Hematopoietic multipotent progenitor cell (in vitro differentiated cells): Measurements from ENCODE around the gene VPS13D. TPM values are rescaled to one million over a fixed set of nuclear protein-coding genes. Genes with fewer than 3 reads are reported as not detected.
"Not testable (repeated sequence)": the region's sequence is repeated elsewhere in the genome, so short reads cannot be mapped to it uniquely, and the experiment has no call there.

Experiments
- DNase-seq, 3 donors: peaks; one replicate each; pipeline ENCODE4 v3.0.0-alpha.2; 2011 to 2015; ENCODE audit warnings: low read depth in 2 of 3, low spot score in 2 of 3
- total RNA-seq: library from RNA; depleted of rRNA; stranded (reverse); fragments of >200 nt; gene quantifications from one replicate; pipeline ENCODE4 v1.2.3, GENCODE V29; 2012

Gene VPS13D
- total RNA-seq, 1 donor: 22.4 TPM

DNA sequence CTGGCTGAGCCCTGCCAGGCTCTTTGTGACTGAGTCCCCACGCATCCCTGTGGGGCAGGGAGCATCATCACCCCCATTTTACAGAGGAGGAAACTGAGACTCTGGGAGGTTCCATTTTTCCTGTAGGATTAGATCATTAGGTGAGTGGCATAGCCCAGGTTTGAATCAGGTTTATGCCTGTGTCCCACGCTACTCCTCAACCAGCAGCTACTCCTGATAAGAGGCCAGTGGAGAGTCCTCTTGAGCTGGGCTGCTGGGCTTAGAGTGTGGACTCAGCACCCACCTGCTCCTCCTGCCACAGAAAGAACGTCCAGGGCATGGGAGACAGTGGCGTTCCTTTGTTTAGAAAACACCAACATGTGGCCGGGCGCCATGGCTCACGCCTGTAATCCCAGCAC is 32.3 kb upstream of the VPS13D start:
- no peak for DNase-seq

DNA sequence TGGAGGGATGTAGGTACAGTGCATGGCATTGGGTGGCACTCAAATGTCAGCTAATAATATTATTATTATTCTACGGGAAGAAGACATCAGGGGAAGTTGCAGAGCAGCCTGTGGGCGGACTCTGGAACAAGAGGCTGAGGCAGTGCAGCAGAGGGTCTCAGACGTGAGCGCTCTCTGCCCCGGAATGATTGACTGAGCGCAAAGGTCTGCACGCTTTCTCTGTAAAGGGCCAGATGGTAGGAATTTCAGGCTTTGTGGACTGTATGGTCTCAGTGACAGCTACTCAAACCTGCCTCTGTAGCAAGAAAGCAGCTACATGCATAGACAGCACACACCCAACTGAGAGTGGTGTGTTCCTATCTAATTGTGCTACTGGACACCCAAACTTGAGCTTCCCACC is 29.6 kb upstream of the VPS13D start:
- no peak for DNase-seq

DNA sequence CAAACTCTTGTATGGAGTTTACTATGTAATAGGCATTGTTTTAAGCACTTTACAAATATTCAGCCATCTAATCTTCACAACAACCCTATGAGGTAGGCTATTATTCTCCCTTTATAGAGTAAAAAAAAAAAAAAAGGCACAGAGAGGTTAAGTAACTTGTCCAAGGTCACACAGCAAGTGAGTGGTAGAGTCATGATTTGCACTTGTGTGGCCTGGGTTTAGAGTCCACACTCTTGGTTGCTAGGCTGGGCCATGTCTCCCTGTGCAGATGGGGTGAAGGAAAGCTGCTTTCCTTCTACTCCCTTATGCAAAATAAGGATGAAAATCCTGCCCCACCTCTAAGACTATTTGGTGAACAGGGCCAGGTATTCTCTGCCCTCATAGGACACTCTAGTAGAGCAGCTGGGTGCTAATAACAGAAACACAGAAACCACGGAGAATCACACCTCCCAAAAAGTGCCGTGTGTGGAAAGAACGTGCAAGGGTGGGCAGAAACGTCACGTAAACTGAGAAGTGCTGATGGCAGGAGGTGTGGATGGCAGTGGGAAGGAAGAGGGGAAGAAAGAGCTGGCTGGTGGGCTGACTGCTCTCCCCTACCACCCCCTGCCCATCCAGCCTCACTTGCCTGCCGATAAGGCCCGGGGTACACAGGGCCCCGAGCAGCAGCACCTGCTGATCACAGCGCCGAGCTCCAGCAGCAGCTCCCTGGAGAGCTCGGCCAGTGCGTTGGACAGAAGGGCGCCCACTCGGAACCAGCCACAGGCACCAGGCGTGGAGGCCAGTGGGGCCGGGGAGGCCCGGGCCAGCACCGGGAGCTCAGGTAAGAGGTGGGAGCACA is 28.3 kb upstream of the VPS13D start:
- DNase-seq: no peak

DNA sequence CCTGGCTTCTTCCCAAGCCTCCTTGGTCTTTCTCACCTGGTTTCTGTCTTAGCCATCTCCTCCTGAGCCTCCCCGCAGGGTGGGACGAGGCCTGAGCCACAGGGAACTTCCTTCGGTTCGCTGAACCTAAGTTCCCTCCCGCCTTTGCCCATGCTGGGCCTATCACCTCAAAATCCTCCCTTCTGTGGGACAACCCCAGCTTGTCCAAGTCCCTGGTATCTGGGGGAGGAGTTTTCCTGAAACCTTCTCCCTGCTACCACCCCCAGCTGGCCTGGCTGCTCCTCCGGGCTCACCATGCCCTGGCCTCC is 27.7 kb upstream of the VPS13D start:
- no peak for DNase-seq

DNA sequence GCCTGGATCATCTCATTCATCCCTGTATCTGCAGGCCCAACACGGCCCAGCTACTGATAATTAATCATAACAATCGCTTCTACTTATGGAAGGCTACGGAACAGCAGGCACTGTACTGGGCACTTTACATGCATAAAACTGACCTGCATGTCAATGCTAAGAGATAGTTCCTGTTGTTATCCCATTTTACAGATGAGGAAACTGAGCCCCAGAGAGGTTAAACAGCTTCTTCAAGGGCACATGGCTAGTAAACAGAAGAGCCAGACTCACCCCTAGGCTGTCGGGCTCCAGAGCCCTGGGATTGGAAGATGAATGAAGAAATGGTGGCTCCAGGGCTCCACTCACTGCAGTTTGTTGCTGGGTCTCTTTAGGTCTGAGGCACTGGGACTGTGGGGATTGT is 27.3 kb upstream of the VPS13D start:
- DNase-seq: no peak

DNA sequence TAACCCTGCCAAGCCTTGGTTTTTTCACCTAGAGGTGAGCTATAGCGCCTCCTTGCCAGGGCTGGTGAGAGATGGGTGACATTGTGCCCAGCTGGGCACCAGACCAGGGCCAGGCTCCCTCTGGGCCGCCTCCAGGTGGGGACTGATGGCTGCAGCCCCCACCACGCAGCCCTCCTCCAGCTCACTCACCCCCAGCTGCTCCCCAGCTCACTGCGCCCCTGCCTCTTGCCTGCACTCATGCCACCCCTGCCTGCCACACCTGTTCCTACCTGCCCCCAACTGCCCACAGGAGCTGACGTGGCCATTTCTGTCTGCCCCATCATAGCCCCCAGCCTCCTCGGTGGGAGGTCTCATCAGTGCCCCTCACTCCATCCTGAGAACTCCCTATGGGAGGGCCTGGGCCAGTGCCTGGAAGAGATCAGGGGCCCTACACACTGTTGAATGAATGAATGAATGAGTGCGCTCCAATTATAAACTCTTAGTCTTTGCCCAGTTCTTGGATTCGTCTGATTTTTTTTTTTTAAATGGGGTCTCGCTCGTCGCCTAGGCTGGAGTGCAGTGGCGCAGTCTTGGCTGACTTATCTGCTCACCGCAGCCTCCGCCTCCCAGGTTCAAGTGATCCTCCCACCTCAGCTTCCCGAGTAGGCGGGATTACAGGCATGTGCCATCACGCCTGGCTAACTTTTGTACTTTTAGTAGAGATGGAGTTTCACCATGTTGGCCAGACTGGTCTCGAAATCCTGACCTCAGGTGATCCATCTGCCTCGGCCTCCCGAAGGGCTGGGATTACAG is 26.4 kb upstream of the VPS13D start:
- DNase-seq: no peak

DNA sequence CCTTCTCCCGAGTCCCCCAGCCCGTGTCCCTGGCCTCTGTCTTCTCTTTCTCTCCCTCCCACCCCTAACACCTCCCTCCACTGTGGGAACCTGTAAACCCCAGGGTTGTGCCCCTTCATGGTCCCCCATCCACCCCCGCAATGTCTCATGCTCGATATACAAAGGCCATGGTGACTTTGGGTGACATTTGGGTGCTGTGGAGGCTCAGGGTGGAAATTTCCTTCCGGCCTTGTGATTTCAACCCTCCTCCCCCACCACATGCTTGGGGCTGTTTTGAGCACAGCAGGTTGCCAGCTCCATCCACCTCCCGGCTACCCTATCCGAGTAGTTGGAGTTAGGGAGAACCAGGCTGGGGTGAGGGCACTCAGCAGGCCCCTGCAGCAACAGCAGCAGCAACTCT is 25.7 kb upstream of the VPS13D start:
- DNase-seq: no peak

DNA sequence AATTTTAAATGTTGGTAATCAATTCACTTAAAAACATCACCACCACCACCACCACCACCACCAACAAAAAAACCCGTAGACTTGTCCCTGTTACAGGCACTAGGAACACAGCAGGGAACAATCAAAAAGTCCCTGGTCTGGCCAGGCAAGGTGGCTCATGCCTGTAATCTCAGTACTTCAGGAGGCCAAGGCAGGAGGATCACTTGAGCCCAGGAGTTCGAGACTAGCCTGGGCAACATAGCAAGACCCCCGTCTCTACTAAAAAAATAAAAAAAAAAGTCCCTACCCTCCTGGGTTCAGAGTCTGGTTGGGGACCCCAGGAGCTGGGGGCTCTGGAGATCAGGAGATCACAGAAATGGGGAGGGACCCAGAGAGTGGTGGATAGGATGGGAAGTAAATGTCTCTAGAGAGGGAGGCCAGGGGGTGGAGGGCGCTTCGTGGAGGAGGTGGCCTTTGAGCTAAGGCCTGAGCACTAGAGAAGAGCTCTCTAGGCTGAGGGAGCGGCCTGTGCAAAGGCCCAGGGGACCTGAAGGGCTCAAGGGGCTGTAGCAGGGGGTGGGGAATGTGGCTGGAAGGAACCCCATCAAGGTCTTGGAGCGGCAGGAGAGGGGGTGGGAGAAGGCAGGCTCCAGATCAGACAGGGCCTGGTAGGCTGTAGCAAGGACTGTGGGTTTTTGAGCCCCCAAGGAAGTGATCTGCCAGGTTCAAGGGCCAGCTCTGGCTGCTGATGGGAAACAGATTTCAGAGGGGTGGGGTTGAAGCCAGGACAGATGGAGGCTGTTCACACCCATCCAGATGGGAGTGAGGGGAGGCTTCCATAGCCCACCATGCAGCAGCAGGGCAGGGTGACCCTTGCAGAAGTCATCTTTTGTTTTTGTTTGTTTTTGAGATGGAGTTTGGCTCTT is 24.8 kb upstream of the VPS13D start:
- DNase-seq: no peak

DNA sequence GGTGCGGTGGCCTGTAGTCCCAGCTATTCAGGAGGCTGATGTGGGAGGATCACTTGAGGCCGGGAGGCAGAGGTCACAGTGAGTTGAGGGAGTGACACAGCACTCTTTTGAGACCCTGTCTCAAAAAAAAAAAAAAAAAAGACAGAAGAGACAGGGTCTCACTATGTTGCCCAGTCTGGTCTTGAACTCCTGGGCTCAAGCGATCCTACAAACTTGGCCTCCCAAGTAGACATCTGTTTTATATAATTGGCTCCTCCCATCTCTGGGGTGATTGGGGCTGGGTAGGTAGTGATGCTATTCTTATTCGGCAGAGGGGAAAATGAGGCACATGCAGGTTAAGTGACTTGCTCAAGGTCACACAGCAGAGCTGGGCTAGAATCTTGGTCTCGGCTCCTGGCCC is 23.6 kb upstream of the VPS13D start:
- no peak for DNase-seq

DNA sequence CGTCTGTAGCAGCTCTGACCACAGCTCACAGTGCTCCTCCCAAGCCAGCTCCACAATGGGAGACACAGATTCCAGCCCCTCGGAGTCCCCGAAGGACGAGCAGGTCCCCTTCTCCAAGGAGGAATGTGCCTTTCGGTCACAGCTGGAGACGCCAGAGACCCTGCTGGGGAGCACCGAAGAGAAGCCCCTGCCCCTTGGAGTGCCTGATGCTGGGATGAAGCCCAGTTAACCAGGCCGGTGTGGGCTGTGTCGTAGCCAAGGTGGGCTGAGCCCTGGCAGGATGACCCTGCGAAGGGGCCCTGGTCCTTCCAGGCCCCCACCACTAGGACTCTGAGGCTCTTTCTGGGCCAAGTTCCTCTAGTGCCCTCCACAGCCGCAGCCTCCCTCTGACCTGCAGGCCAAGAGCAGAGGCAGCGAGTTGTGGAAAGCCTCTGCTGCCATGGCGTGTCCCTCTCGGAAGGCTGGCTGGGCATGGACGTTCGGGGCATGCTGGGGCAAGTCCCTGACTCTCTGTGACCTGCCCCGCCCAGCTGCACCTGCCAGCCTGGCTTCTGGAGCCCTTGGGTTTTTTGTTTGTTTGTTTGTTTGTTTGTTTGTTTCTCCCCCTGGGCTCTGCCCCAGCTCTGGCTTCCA is 22.9 kb upstream of the VPS13D start:
- no peak for DNase-seq

DNA sequence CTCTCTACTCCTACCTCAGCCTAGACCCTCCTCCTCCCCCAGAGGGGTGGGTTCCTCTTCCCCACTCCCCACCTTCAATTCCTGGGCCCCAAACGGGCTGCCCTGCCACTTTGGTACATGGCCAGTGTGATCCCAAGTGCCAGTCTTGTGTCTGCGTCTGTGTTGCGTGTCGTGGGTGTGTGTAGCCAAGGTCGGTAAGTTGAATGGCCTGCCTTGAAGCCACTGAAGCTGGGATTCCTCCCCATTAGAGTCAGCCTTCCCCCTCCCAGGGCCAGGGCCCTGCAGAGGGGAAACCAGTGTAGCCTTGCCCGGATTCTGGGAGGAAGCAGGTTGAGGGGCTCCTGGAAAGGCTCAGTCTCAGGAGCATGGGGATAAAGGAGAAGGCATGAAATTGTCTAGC is 21.6 kb upstream of the VPS13D start:
- DNase-seq: no peak

DNA sequence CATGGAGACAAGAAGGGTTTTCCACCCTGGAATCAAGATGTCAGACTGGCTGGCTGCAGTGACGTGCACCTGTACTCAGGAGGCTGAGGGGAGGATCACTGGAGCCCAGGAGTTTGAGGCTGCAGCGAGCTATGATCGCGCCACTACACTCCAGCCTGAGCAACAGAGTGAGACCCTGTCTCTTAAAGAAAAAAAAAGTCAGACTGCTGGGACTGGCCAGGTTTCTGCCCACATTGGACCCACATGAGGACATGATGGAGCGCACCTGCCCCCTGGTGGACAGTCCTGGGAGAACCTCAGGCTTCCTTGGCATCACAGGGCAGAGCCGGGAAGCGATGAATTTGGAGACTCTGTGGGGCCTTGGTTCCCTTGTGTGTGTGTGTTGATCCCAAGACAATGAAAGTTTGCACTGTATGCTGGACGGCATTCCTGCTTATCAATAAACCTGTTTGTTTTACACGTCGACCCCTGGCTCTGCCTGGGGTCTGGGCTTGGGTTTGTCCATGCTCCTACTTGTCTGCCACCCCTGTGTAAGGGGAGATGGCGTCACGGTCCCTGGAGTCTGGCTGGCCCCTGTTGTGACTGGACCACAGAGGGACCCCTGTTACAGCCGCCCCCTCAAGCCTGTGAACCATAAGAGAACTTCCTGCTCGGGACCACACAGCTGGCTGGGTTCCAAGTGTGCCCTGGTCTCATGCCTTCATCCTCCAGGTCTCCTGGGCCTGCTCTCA is 20.9 kb upstream of the VPS13D start:
- DNase-seq: peak; percentile 74 to 90 (median 76)

DNA sequence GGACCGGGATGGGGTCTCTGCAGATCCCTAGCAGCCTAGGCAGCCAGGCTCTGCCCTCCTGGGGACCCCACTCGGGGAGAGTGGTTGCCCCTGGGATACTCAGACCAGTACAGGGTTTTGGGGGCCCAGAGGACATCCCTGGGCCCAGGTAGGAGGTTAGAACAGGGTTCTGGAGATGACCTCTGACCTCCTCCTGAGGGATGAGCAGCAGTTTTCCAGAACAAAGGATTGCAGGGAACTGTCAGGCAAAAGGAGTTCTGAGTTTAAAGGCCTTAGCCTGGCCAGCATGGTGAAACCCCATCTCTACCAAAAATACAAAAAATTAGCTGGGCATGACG is 20.4 kb upstream of the VPS13D start:
- DNase-seq: no peak

DNA sequence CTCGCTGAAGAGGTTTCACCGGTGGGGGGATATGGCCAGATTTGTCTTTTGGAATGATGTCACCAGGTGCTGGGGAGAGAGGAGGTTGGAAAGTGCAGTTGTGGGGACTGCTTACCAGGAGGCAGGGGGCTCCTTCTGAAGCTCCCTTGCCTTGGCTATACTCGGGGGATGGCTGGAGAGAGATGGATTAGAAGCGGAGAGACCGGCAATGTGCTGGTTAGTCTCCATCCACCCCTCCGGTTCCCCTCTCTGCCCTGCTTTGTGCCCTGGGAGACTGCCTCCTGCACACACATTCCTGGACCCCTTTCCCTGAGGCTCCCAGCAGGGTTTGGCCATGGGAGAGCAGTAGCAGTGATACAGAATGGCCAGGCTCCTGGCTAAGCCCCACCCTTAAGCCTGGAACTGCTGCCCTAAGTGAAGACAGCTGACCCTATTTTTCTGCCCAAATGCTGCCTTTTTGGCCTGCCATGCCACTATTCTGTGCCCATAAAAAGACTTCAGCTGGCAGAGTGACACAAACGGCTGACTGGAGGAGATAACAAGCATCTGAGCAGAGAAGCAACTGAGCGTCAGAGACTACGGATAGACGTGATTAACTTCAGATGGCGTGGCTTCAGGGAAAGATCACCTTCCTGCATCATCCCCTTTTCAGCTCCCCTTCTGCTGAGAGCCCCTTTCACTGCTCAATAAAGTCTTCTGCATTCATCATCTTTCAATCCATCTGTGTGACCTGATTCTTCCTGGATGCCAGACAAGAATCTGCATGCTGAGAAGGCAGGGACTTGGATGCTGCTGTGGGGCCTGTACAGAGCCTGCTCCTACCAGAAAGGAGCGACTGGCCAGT is 14.5 kb upstream of the VPS13D start:
- DNase-seq: no peak

DNA sequence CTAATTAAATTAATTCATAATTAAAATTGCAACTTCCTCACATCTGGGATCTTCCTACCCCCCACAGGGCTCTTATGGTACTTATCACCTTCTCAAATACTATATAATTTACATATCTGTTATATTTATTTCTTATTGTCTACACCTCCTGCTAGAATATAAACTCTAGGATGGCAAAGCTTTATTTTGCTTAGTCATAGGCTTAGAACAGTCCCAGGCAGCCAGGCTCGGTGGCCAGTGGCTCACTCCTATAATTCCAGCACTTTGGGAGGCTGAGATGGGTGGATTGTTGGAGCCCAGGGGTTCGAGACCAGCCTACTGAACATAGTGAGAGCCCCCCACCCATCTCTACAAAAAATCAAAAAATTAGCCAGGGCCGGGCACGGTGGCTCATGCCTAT is 10.0 kb upstream of the VPS13D start:
- DNase-seq: no peak

DNA sequence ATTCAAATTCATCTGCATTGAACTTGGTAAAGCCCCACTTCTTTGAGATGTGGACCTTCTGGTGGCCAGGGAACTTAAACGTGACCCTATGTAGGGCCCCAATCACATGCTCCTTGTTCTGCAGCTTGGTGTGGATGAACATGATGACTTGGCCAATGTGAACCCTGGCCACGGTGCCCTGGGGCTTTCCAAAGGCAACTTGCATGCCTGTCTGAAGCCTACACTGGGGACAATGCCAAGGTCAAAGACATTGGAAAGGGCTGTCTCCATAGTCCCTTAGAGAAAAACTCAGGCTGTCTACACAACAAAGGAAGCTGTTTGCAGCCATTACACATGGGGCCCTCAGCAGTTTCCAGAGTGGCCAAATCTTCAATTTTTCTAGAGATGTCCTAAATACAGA is 8.9 kb upstream of the VPS13D start:
- DNase-seq: no peak

DNA sequence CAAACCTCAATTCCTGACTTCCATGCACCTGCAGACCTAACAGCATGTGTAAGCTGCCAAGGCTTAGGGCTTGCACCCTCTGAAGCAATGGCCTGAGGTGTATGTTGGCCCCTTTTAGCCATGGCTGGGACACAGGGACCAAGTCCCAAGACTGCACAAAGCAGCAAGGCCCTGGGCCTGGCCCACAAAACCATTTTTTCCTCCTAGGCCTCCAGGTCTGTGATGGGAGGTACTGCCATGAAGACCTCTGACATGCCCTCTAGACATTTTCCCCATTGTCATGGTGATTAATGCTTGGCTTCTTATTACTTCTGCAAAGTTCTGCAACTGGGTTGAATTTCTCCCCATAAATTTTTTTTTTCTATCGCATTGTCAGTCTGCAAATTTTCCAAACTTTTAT is 7.1 kb upstream of the VPS13D start:
- not testable (repeated sequence) for DNase-seq

DNA sequence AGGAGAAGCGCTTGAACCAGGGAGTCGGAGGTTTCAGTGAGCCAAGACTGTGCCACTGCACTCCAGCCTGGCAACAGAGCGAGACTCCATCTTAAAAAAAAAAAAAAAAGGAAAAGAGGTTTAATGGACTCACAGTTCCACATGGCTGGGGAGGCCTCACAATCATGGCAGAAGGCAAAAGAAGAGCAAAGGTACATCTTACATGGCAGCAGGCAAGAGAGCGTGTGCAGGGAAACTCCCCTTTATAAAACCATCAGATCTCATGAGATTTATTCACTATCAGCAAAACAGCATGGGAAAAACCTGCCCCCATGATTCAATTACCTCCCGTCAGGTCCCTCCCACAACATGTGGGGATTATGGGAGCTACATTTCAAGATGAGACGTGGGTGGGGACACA is 5.7 kb upstream of the VPS13D start:
- DNase-seq: not testable (repeated sequence)

DNA sequence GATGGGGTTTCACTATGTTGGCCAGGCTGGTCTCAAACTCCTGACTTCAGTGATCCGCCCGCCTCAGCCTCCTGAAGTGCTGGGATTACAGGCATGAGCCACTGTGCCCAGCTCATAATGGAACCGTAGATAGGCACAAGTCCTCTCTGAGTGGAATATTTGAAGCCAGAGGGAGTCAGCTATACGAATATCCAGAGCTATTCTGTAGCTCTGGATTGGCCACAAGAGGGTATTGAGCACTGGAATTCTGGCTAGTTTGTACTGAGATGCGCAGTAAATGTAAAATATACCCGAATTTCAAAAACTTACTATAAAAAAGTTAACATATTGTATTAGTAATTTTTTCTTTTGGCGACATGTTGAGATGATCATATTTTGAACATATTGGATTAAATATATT is 851 bp upstream of the VPS13D start:
- no peak for DNase-seq
